H1 (cell line): Measurements from ENCODE around the gene MKRN2OS. TPM values are rescaled to one million over a fixed set of nuclear protein-coding genes. Genes with fewer than 3 reads are reported as not detected.

Experiments
- CTCF ChIA-PET: fragments of 300-600 bp; sonication (Branson Sonifier 250); formaldehyde crosslinking; loops from one replicate; lab custom pipeline; 2021; ENCODE audit not compliant: partially characterized antibody; lab: Charles Lee
- POLR2A ChIA-PET: fragments of 300-600 bp; sonication (Branson Sonifier 250); formaldehyde crosslinking; loops from one replicate; lab custom pipeline; 2021; ENCODE audit warnings: inconsistent platforms; ENCODE audit not compliant: partially characterized antibody; lab: Charles Lee
- DNase-seq, 2 experiments: peaks; one replicate each; pipeline versions ENCODE4 v3.0.0 to v3.0.0-alpha.2; 2010 to 2022; ENCODE audit warnings: low spot score in 2 of 2, low read depth in 1 of 2, mixed read lengths in 1 of 2
- FAIRE-seq: peaks from 2 replicates; lab custom pipeline; 2011; peaks lifted over from hg19 to GRCh38; lab: Jason Lieb, UNC
- H2AFZ ChIP-seq: 2 replicates; pipeline ENCODE4 v1.8.1; 2012; ENCODE audit warnings: low read length, inconsistent platforms
- H2AK5ac ChIP-seq: 2 replicates; pipeline ENCODE4 v1.6.1; 2013; ENCODE audit warnings: low read depth, low read length
- H2BK120ac ChIP-seq: replicated peaks from 2 replicates; pipeline ENCODE3; 2013; ENCODE audit warnings: low read depth, low read length, inconsistent platforms
- H2BK12ac ChIP-seq: 2 replicates; pipeline ENCODE4 v1.6.1; 2013; ENCODE audit warnings: low read depth, low read length
- H2BK15ac ChIP-seq: 2 replicates; pipeline ENCODE4 v1.6.1; 2013; ENCODE audit warnings: low read length
- H2BK20ac ChIP-seq: 2 replicates; pipeline ENCODE4 v1.6.1; 2013; ENCODE audit warnings: low read length
- H2BK5ac ChIP-seq: 2 replicates; pipeline ENCODE4 v1.6.1; 2013; ENCODE audit warnings: low read depth, low read length
- H3K14ac ChIP-seq: 2 replicates; pipeline ENCODE4 v1.6.1; 2013; ENCODE audit warnings: inconsistent platforms; ENCODE audit not compliant: insufficient read length
- H3K18ac ChIP-seq: 2 replicates; pipeline ENCODE4 v1.6.1; 2013; ENCODE audit warnings: low read length; ENCODE audit errors: extremely low read depth
- H3K23ac ChIP-seq: 2 replicates; pipeline ENCODE4 v1.6.1; 2013; ENCODE audit warnings: inconsistent platforms; ENCODE audit not compliant: insufficient read length
- H3K23me2 ChIP-seq: 2 replicates; pipeline ENCODE4 v1.6.1; 2013; ENCODE audit warnings: low read depth, low read length
- H3K27ac ChIP-seq: 2 replicates; pipeline ENCODE4 v1.6.1; 2011; ENCODE audit warnings: low read depth, low read length, inconsistent platforms
- H3K27me3 ChIP-seq, 4 experiments: replicated peaks in 1 of 4; 1 replicate in 1 of 4; 2 replicates in 3 of 4; pipeline versions ENCODE4 v1.6.1 to v1.8.1; 2011 to 2013; ENCODE audit warnings: low read length in 3 of 4, mild to moderate bottlenecking in 3 of 4, inconsistent platforms in 2 of 4, mixed read lengths in 2 of 4, moderate library complexity in 1 of 4; ENCODE audit not compliant: control insufficient read depth in 3 of 4, insufficient read depth in 3 of 4; ENCODE audit errors: extremely low read depth in 1 of 4
- H3K36me3 ChIP-seq, 4 experiments: 2 replicates each; pipeline versions ENCODE4 v1.6.1 to v1.8.1; 2011 to 2013; ENCODE audit warnings: mild to moderate bottlenecking in 4 of 4, low read length in 3 of 4, moderate library complexity in 2 of 4, control low read depth in 1 of 4, inconsistent platforms in 1 of 4; ENCODE audit not compliant: insufficient read depth in 4 of 4, control insufficient read depth in 2 of 4
- H3K4ac ChIP-seq: replicated peaks from 2 replicates; pipeline ENCODE3; 2013; ENCODE audit warnings: low read length, low read depth, mixed read lengths, inconsistent platforms; ENCODE audit not compliant: insufficient read length
- H3K4me1 ChIP-seq, 4 experiments: replicated peaks in 1 of 4; 1 replicate in 1 of 4; 2 replicates in 3 of 4; pipeline versions ENCODE4 v1.6.1 to v1.8.1; 2011 to 2013; ENCODE audit warnings: low read length in 3 of 4, inconsistent platforms in 2 of 4, mixed read lengths in 1 of 4; ENCODE audit not compliant: insufficient read depth in 4 of 4, control insufficient read depth in 3 of 4
- H3K4me2 ChIP-seq, 2 experiments: 2 replicates each; pipeline versions ENCODE4 v1.6.1 to v1.8.1; 2011 to 2013; ENCODE audit warnings: low read depth in 2 of 2, low read length in 2 of 2, control low read depth in 1 of 2, inconsistent platforms in 1 of 2, mild to moderate bottlenecking in 1 of 2; ENCODE audit not compliant: insufficient read depth in 1 of 2
- H3K4me3 ChIP-seq, 4 experiments: fragments of 200-600, 300-600 bp in 1 of 4; sonication (generic), shearing (Covaris generic), sonication (Bioruptor Twin) in 1 of 4; 2 replicates each; pipeline versions ENCODE4 v1.5.1 to v1.8.1; 2011 to 2016; ENCODE audit warnings: low read length in 4 of 4, low read depth in 3 of 4, control low read depth in 2 of 4, inconsistent platforms in 2 of 4, mild to moderate bottlenecking in 2 of 4, mixed read lengths in 1 of 4, moderate library complexity in 1 of 4; ENCODE audit not compliant: insufficient read depth in 2 of 4; ENCODE audit errors: extremely low read depth in 1 of 4
- H3K56ac ChIP-seq: replicated peaks from 2 replicates; pipeline ENCODE3; 2013; ENCODE audit warnings: low read depth, mild to moderate bottlenecking, mixed read lengths, low read length, inconsistent platforms; ENCODE audit not compliant: insufficient read length
- H3K79me1 ChIP-seq: 2 replicates; pipeline ENCODE4 v1.6.1; 2013; ENCODE audit warnings: low read depth, low read length, control low read depth
- H3K79me2 ChIP-seq, 2 experiments: 2 replicates each; pipeline versions ENCODE4 v1.6.1 to v1.8.1; 2012 to 2013; ENCODE audit warnings: low read length in 2 of 2, mild to moderate bottlenecking in 2 of 2, inconsistent platforms in 1 of 2; ENCODE audit not compliant: insufficient read depth in 2 of 2, control insufficient read depth in 1 of 2
- H3K9ac ChIP-seq, 4 experiments: replicated peaks in 1 of 4; 1 replicate in 1 of 4; 2 replicates in 3 of 4; pipeline versions ENCODE4 v1.6.1 to v1.8.1; 2011 to 2013; ENCODE audit warnings: low read depth in 3 of 4, low read length in 3 of 4, control low read depth in 2 of 4, mild to moderate bottlenecking in 2 of 4, moderate library complexity in 2 of 4, inconsistent platforms in 1 of 4; ENCODE audit errors: extremely low read depth in 1 of 4
- H3K9me3 ChIP-seq, 2 experiments: 2 replicates each; pipeline versions ENCODE4 v1.6.1 to v1.8.1; 2012 to 2013; ENCODE audit warnings: mild to moderate bottlenecking in 2 of 2, moderate library complexity in 2 of 2, control low read depth in 1 of 2, inconsistent platforms in 1 of 2, low read depth in 1 of 2, low read length in 1 of 2, mixed read lengths in 1 of 2; ENCODE audit not compliant: insufficient read depth in 2 of 2
- H4K20me1 ChIP-seq, 2 experiments: replicated peaks in 1 of 2; 2 replicates each; pipeline versions ENCODE3 to v1.8.1; 2011 to 2013; ENCODE audit warnings: inconsistent platforms in 2 of 2, low read length in 2 of 2, mild to moderate bottlenecking in 1 of 2; ENCODE audit not compliant: insufficient read depth in 2 of 2, control insufficient read depth in 1 of 2
- H4K5ac ChIP-seq: 2 replicates; pipeline ENCODE4 v1.6.1; 2013; ENCODE audit warnings: low read length, low read depth, mixed read lengths, inconsistent platforms; ENCODE audit not compliant: insufficient read length
- H4K8ac ChIP-seq: 2 replicates; pipeline ENCODE4 v1.8.0; 2013; ENCODE audit warnings: mild to moderate bottlenecking, moderate library complexity, low read length, inconsistent platforms; ENCODE audit not compliant: insufficient read depth; ENCODE audit errors: extremely low read depth
- H4K91ac ChIP-seq: replicated peaks from 2 replicates; pipeline ENCODE3; 2013; ENCODE audit warnings: low read length, mixed read lengths, inconsistent platforms; ENCODE audit not compliant: insufficient read length
- BRCA1 ChIP-seq: IDR thresholded peaks from 2 replicates; pipeline ENCODE4 v1.6.1; 2012; ENCODE audit warnings: low read depth, low read length, improper control_type of control experiment
- TCF12 ChIP-seq: IDR thresholded peaks from 2 replicates; pipeline ENCODE4 v1.6.1; 2011; ENCODE audit warnings: low read depth, mild to moderate bottlenecking, low read length
- WGBS, 2 experiments: shearing (Covaris generic) in 1 of 2; methylation state at CpG; one replicate each; pipeline versions ENCODE4 v1.1.6 to v1.1.7; 2013 to 2015; ENCODE audit warnings: low lambda C conversion rate in 2 of 2, mixed read lengths in 2 of 2, inconsistent platforms in 1 of 2, low coverage in 1 of 2, missing lambda C conversion rate in 1 of 2; ENCODE audit not compliant: insufficient replicate concordance in 2 of 2, insufficient coverage in 1 of 2, insufficient read length in 1 of 2; ENCODE audit errors: extremely low coverage in 1 of 2, missing lambda C conversion rate in 1 of 2; 5-methylcytosine and 5-hydroxymethylcytosine counted together
- polyA plus RNA-seq, 7 experiments: library from polyadenylated mRNA; depleted of rRNA in 3 of 7; stranded (reverse) in 5 of 7; unstranded in 2 of 7; fragments of >200 nt in 5 of 7; fragments of 200-250 nt in 2 of 7; gene quantifications; 1 replicate in 5 of 7; 2 replicates in 1 of 7; 4 replicates in 1 of 7; pipeline versions ENCODE4 v1.2.1 to v1.2.3, GENCODE V29; 2011 to 2013; ENCODE audit warnings: missing spikeins in 2 of 7, mixed read lengths in 2 of 7
- total RNA-seq: library from RNA; stranded (reverse); fragmentation: NEBNext Ultra II Directional; extraction: Animal tissue kit (Norgen Biotek cat#: 25700); gene quantifications from 2 replicates; pipeline ENCODE4 v1.2.1, GENCODE V29; 2021

Gene MKRN2OS
- total and polyA plus RNA-seq, 2 of the 8 experiments (the other 6 are each of a cell fraction or from before 2014, with no cell fraction given): 0.15 to 0.41 TPM

GRCh38 chr3:12549971-12550760, 4.9 kb upstream of the MKRN2OS start:
- Histone ChIP-seq H3K79me2 (no peaks in the 10 kb centered on the region), H3K79me1 (no peaks in the 10 kb centered on the region), H2AFZ (no peak overlapping the region), H3K18ac (no peak overlapping the region), H3K23me2 (no peaks in the 10 kb centered on the region; the same call in 1 of the 2 replicates), H2BK5ac (no peak overlapping the region), H4K91ac (no peak overlapping the region), H3K56ac (no peak overlapping the region), H3K27me3 (no peaks in the 10 kb centered on the region), H2BK20ac (no peak overlapping the region), H3K23ac (no peak overlapping the region), H3K4ac (no peak overlapping the region), H3K36me3 (no peaks in the 10 kb centered on the region), H2AK5ac (no peak overlapping the region), H3K9me3 (no peaks in the 10 kb centered on the region), H2BK15ac (no peak overlapping the region), H3K27ac (no peak overlapping the region), H3K14ac (no peak overlapping the region), H3K9ac (no peak overlapping the region), H2BK12ac (no peak overlapping the region), H3K4me3 (no peak overlapping the region), H4K20me1 (no peaks in the 10 kb centered on the region), H4K5ac (no peak overlapping the region), H3K4me2 (no peak overlapping the region), H4K8ac (no peak overlapping the region), H3K4me1 (peaks cover 0 to 3% (median under 1%) of the 10 kb centered on the region in 4 experiments; a peak in 1 of 7 replicates), H2BK120ac (no peak overlapping the region)
- no peak for DNase-seq
- 77% methylated on average over 7 of the region's 7 CpGs; no CpG with 5 or more reads in 1 of the 2 experiments for WGBS, 2 experiments
- no peak for FAIRE-seq
- ChIA-PET CTCF (no interaction called here), POLR2A (no interaction called here)
- no peak for TF ChIP-seq TCF12
- TF ChIP-seq BRCA1: no peak
